T-helper 22 cell (primary cell): ENCODE data around the gene IQSEC3.
"Not testable (repeated sequence)": the region's sequence is repeated elsewhere in the genome, so short reads cannot be mapped to it uniquely, and the experiment has no call there.

ENCODE experiments used
- DNase-seq: peaks from one replicate; pipeline ENCODE4 v3.0.0-alpha.2; 2020; ENCODE audit warnings: low read depth

Gene IQSEC3

GRCh38 chr12:214003-214741 is 147.6 kb downstream of the IQSEC3 start, which contains the start of gene SLC6A12:
Gene SLC6A12, minus strand, starts transcription at chr12:214157. Its CDS starts 4,171 bp downstream, at chr12:209986.
- DNase-seq, result no peak

GRCh38 chr12:215116-215515 is 148.5 kb downstream of the IQSEC3 start:
- no peak for DNase-seq

- DNase-seq, result not testable (repeated sequence)
Measured at GRCh38 chr12:217029-217428, 150.5 kb downstream of the IQSEC3 start.

GRCh38 chr12:218221-218620 is 151.7 kb downstream of the IQSEC3 start:
- DNase-seq, result no peak

- DNase-seq, result no peak
Measured at GRCh38 chr12:218728-219590, 152.4 kb downstream of the IQSEC3 start.

GRCh38 chr12:219891-220352 is 153.4 kb downstream of the IQSEC3 start:
- DNase-seq, result no peak

GRCh38 chr12:220491-220890 is 153.9 kb downstream of the IQSEC3 start:
- DNase-seq, result no peak

- no peak for DNase-seq
Measured at GRCh38 chr12:220946-221550, 154.5 kb downstream of the IQSEC3 start.

GRCh38 chr12:221736-222135 is 155.2 kb downstream of the IQSEC3 start:
- no peak for DNase-seq

GRCh38 chr12:223841-224240 is 157.3 kb downstream of the IQSEC3 start:
- no peak for DNase-seq

GRCh38 chr12:224330-224729 is 157.8 kb downstream of the IQSEC3 start:
- DNase-seq, result no peak

GRCh38 chr12:225012-225411 is 158.4 kb downstream of the IQSEC3 start:
- no peak for DNase-seq

GRCh38 chr12:226401-226800 is 159.8 kb downstream of the IQSEC3 start:
- no peak for DNase-seq

- no peak for DNase-seq
Measured at GRCh38 chr12:227286-227915, 160.8 kb downstream of the IQSEC3 start.
